GM03348 (cell line): ENCODE data around the gene JPH2.

Experiments
- DNase-seq: peaks from one replicate; pipeline ENCODE4 v3.0.0; 2012; ENCODE audit warnings: low spot score

JPH2 gene

GRCh38 chr20:44187772-44188709, 1.1 kb upstream of the JPH2 start:
- peak; percentile 40 for DNase-seq

GRCh38 chr20:44186674-44187053, 324 bp downstream of the JPH2 start:
- DNase-seq, result no peak

GRCh38 chr20:44186201-44186600, 787 bp downstream of the JPH2 start:
- no peak for DNase-seq

GRCh38 chr20:44185574-44185973, 1.4 kb downstream of the JPH2 start:
- DNase-seq, result no peak

GRCh38 chr20:44183282-44183681, 3.7 kb downstream of the JPH2 start:
- no peak for DNase-seq

GRCh38 chr20:44182863-44183262, 4.1 kb downstream of the JPH2 start:
- no peak for DNase-seq

GRCh38 chr20:44182135-44182765, 4.7 kb downstream of the JPH2 start:
- DNase-seq, result no peak

- no peak for DNase-seq
Measured at GRCh38 chr20:44181611-44182010, 5.4 kb downstream of the JPH2 start.

GRCh38 chr20:44180814-44181213, 6.2 kb downstream of the JPH2 start:
- peak; percentile 39 for DNase-seq

GRCh38 chr20:44176833-44177534, 10.0 kb downstream of the JPH2 start:
- peak; percentile 78 for DNase-seq

GRCh38 chr20:44174996-44175765, 11.8 kb downstream of the JPH2 start:
- no peak for DNase-seq

- no peak for DNase-seq
Measured at GRCh38 chr20:44173846-44174245, 13.1 kb downstream of the JPH2 start.

GRCh38 chr20:44173116-44173515, 13.9 kb downstream of the JPH2 start:
- DNase-seq, result no peak

GRCh38 chr20:44172572-44172950, 14.4 kb downstream of the JPH2 start:
- DNase-seq, result no peak

- no peak for DNase-seq
Measured at GRCh38 chr20:44171775-44172571, 15.0 kb downstream of the JPH2 start.

GRCh38 chr20:44170816-44171410, 16.1 kb downstream of the JPH2 start:
- no peak for DNase-seq

- no peak for DNase-seq
Measured at GRCh38 chr20:44167736-44168135, 19.3 kb downstream of the JPH2 start.

- DNase-seq, result peak; percentile 87
Measured at GRCh38 chr20:44166477-44166876, 20.5 kb downstream of the JPH2 start.

GRCh38 chr20:44166008-44166407, 21.0 kb downstream of the JPH2 start:
- peak; percentile 55 for DNase-seq

GRCh38 chr20:44160133-44160532, 26.9 kb downstream of the JPH2 start:
- no peak for DNase-seq

GRCh38 chr20:44159711-44160110, 27.3 kb downstream of the JPH2 start:
- no peak for DNase-seq
